Endodermal cell (in vitro differentiated cells): ENCODE data around the gene PHF24. TPM values are rescaled to one million over a fixed set of nuclear protein-coding genes. Genes with fewer than 3 reads are reported as not detected.
A peak's percentile ranks its signal among the peaks of the same experiment; 100 is the strongest.

ENCODE experiments used
- DNase-seq: peaks from one replicate; pipeline ENCODE4 v3.0.0-alpha.2; 2017
- H3K27ac ChIP-seq: 2 replicates; pipeline ENCODE4 v1.5.1; 2013; ENCODE audit warnings: mild to moderate bottlenecking, low read depth, low read length, moderate library complexity
- H3K27me3 ChIP-seq: 2 replicates; pipeline ENCODE4 v1.6.1; 2013; ENCODE audit warnings: mild to moderate bottlenecking, low read length, moderate library complexity; ENCODE audit not compliant: insufficient read depth, control insufficient read depth, poor library complexity, severe bottlenecking
- H3K36me3 ChIP-seq: 2 replicates; pipeline ENCODE4 v1.7.0; 2013; ENCODE audit warnings: mild to moderate bottlenecking, low read length, moderate library complexity; ENCODE audit not compliant: control insufficient read depth, insufficient read depth
- H3K4me1 ChIP-seq: one replicate; pipeline ENCODE4 v1.7.0; 2013; ENCODE audit warnings: low read length; ENCODE audit not compliant: control insufficient read depth, insufficient read depth
- H3K4me3 ChIP-seq: 2 replicates; pipeline ENCODE4 v1.5.1; 2013; ENCODE audit warnings: mild to moderate bottlenecking, low read length, moderate library complexity
- H3K9ac ChIP-seq: 2 replicates; pipeline ENCODE4 v1.6.1; 2013; ENCODE audit warnings: mild to moderate bottlenecking, low read length, moderate library complexity; ENCODE audit not compliant: poor library complexity, severe bottlenecking; ENCODE audit errors: extremely low read depth
- H3K9me3 ChIP-seq: 2 replicates; pipeline ENCODE4 v1.6.1; 2013; ENCODE audit warnings: mild to moderate bottlenecking, low read length, moderate library complexity; ENCODE audit not compliant: control insufficient read depth
- H3K27ac Mint-ChIP-seq: 2 replicates; pipeline ENCODE4 v1.8.0; 2020; ENCODE audit warnings: mixed read lengths
- H3K27me3 Mint-ChIP-seq: 2 replicates; pipeline ENCODE4 v1.8.0; 2021; ENCODE audit warnings: mild to moderate bottlenecking, mixed read lengths; ENCODE audit not compliant: insufficient read depth
- H3K36me3 Mint-ChIP-seq: 2 replicates; pipeline ENCODE4 v1.8.0; 2020; ENCODE audit warnings: low read depth, mixed read lengths
- H3K4me1 Mint-ChIP-seq: 2 replicates; pipeline ENCODE4 v1.8.0; 2020; ENCODE audit warnings: mixed read lengths
- H3K4me3 Mint-ChIP-seq: 2 replicates; pipeline ENCODE4 v1.8.0; 2020; ENCODE audit warnings: mild to moderate bottlenecking, moderate library complexity, mixed read lengths
- H3K9me3 Mint-ChIP-seq: 2 replicates; pipeline ENCODE4 v1.8.0; 2020; ENCODE audit warnings: mild to moderate bottlenecking, mixed read lengths
- WGBS, 2 experiments: methylation state at CpG; one replicate each; pipeline versions ENCODE4 v1.1.5 to v1.1.7; 2013; ENCODE audit warnings: missing lambda C conversion rate in 2 of 2, mixed read lengths in 1 of 2; ENCODE audit not compliant: insufficient coverage in 1 of 2, insufficient read length in 1 of 2; 5-methylcytosine and 5-hydroxymethylcytosine counted together
- total RNA-seq, 2 donors: library from RNA; stranded (reverse); fragmentation: NEBNext Ultra II Directional in 1 of 2; extraction: Animal tissue kit (Norgen Biotek cat#: 25700) in 1 of 2; gene quantifications; 2 replicates in 1 of 2; 3 replicates in 1 of 2; pipeline ENCODE4 v1.2.1, GENCODE V29; 2021
- TF ChIP-seq, protein P1 (sequence below): fragments of 200-600 bp; sonication (generic); conservative IDR thresholded peaks from 2 replicates; pipeline ENCODE4 v1.5.0; 2021; ENCODE audit warnings: antibody characterized with exemption, mild to moderate bottlenecking

Gene PHF24
- total RNA-seq, 2 donors from 2014 or later, result 1.9 to 2.7 TPM

DNA sequence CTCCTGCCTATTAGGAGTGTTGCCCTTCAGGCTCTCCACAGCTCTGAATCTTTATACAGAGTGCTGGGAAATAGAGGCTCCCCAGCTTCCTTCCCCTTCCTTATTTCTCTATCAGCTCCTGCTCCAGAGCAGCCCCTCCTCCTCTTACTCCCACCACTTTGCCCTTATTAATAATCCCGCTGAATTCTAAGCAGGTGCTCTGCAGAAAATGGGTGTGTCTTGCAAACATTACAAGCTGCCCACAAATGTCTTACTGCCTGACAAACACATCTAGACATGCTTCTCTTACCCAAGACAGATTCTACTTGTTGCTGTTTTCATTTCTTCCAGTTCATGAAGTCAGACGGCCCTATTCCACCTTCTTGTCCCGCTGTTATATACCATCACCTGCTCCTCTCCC, 6.4 kb downstream of the PHF24 start:
- TF ChIP-seq, protein P1, sequence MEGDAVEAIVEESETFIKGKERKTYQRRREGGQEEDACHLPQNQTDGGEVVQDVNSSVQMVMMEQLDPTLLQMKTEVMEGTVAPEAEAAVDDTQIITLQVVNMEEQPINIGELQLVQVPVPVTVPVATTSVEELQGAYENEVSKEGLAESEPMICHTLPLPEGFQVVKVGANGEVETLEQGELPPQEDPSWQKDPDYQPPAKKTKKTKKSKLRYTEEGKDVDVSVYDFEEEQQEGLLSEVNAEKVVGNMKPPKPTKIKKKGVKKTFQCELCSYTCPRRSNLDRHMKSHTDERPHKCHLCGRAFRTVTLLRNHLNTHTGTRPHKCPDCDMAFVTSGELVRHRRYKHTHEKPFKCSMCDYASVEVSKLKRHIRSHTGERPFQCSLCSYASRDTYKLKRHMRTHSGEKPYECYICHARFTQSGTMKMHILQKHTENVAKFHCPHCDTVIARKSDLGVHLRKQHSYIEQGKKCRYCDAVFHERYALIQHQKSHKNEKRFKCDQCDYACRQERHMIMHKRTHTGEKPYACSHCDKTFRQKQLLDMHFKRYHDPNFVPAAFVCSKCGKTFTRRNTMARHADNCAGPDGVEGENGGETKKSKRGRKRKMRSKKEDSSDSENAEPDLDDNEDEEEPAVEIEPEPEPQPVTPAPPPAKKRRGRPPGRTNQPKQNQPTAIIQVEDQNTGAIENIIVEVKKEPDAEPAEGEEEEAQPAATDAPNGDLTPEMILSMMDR, result no peak
- H3K4me3 ChIP-seq, result no peak overlapping the region
- H3K9ac ChIP-seq, result no peak overlapping the region
- H3K27me3 Mint-ChIP-seq, result peaks cover 25% of the 10 kb centered on the region
- peaks cover 7% of the 10 kb centered on the region for H3K27me3 ChIP-seq
- H3K27ac ChIP-seq, result no peak overlapping the region
- H3K4me1 ChIP-seq, result peaks cover 11% of the 10 kb centered on the region
- H3K4me1 Mint-ChIP-seq, result peaks cover 23% of the 10 kb centered on the region
- no peaks in the 10 kb centered on the region for H3K9me3 ChIP-seq
- WGBS, 2 experiments, result 88 to 92% methylated on average over 3 of the region's 3 CpGs
- no peak for DNase-seq
- H3K4me3 Mint-ChIP-seq, result no peak overlapping the region
- no peak overlapping the region for H3K27ac Mint-ChIP-seq
- no peaks in the 10 kb centered on the region for H3K9me3 Mint-ChIP-seq
- no peaks in the 10 kb centered on the region for H3K36me3 ChIP-seq
- no peaks in the 10 kb centered on the region for H3K36me3 Mint-ChIP-seq

DNA sequence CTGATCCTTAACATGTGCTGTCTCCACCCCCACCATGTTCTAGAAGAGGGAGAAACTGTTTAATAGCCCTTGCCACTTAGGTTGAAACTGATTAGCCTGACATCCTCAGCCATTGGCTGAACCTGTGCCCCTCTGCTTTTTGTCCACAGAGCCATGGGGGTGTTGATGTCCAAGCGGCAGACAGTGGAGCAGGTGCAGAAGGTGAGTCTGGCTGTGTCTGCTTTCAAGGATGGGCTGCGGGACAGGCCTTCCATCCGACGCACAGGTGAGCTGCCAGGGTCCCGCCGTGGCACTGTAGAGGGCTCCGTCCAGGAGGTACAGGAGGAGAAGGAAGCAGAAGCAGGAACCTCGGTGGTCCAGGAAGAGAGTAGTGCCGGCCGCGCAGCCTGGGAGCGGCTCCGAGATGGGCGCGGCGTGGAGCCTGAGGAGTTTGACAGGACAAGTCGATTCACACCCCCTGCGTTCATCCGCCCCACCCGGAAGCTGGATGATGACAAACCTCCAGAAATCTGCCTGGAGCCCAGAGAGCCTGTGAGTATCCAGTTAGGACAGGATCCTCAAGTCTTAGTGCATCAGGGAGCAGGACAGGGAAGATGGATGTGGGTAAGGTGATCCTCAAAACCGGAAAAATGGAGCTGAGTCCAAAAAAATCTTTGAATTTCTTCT, 13.2 kb downstream of the PHF24 start:
- no peak overlapping the region for H3K27ac Mint-ChIP-seq
- no peaks in the 10 kb centered on the region for H3K27me3 ChIP-seq
- H3K9me3 Mint-ChIP-seq, result no peaks in the 10 kb centered on the region
- TF ChIP-seq, protein P1, result no peak
- H3K36me3 Mint-ChIP-seq, result no peaks in the 10 kb centered on the region
- H3K27ac ChIP-seq, result no peak overlapping the region
- H3K9me3 ChIP-seq, result no peaks in the 10 kb centered on the region
- peaks cover 13% of the 10 kb centered on the region for H3K27me3 Mint-ChIP-seq
- no peak overlapping the region for H3K9ac ChIP-seq
- DNase-seq, result no peak
- H3K4me1 ChIP-seq, result no peaks in the 10 kb centered on the region
- no peaks in the 10 kb centered on the region for H3K4me1 Mint-ChIP-seq
- H3K4me3 Mint-ChIP-seq, result no peak overlapping the region
- no peaks in the 10 kb centered on the region for H3K36me3 ChIP-seq
- H3K4me3 ChIP-seq, result no peak overlapping the region
- WGBS, 2 experiments, result 93 to 97% methylated on average over 17 to 21 of the region's 21 CpGs

DNA sequence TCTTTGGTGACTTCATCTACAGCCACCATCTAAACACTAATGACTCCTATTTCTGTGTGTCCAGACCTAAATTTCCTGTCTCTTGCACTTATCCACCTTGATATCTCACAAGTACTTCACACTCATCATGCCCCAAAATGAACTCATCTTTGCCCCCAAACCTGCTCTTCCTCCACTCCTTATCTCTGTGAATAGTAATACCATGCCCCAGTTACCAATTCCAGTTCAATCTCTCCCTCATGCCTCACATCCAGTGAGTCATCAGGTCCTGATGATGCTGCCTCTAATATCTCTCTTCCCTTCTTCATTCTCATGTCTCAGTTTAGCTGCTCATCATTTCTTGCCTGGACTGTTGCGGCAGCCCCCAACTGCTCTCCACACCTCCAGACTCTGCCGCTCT, 16.6 kb downstream of the PHF24 start:
- WGBS, 2 experiments, result 96% methylated on average over 2 of the region's 2 CpGs; no CpG with 5 or more reads in 1 of the 2 experiments
- Mint-ChIP-seq H3K27me3 (peaks cover 6% of the 10 kb centered on the region), H3K27ac (no peak overlapping the region), H3K4me3 (no peak overlapping the region), H3K36me3 (no peaks in the 10 kb centered on the region), H3K4me1 (no peaks in the 10 kb centered on the region), H3K9me3 (no peaks in the 10 kb centered on the region)
- H3K9ac ChIP-seq, result no peak overlapping the region
- peak; percentile 12 for DNase-seq
- H3K27ac ChIP-seq, result no peak overlapping the region
- H3K4me1 ChIP-seq, result no peaks in the 10 kb centered on the region
- H3K4me3 ChIP-seq, result no peak overlapping the region
- no peaks in the 10 kb centered on the region for H3K9me3 ChIP-seq
- TF ChIP-seq, protein P1, result no peak
- H3K36me3 ChIP-seq, result no peaks in the 10 kb centered on the region
- H3K27me3 ChIP-seq, result no peaks in the 10 kb centered on the region
